ENCODE data around the gene C9orf43. TPM values are rescaled to one million over a fixed set of nuclear protein-coding genes. Genes with fewer than 3 reads are reported as not detected.

The C9orf43 gene
- total and polyA plus RNA-seq, 2 experiments from 2014 or later, result 0.63 to 1.1 TPM

DNA sequence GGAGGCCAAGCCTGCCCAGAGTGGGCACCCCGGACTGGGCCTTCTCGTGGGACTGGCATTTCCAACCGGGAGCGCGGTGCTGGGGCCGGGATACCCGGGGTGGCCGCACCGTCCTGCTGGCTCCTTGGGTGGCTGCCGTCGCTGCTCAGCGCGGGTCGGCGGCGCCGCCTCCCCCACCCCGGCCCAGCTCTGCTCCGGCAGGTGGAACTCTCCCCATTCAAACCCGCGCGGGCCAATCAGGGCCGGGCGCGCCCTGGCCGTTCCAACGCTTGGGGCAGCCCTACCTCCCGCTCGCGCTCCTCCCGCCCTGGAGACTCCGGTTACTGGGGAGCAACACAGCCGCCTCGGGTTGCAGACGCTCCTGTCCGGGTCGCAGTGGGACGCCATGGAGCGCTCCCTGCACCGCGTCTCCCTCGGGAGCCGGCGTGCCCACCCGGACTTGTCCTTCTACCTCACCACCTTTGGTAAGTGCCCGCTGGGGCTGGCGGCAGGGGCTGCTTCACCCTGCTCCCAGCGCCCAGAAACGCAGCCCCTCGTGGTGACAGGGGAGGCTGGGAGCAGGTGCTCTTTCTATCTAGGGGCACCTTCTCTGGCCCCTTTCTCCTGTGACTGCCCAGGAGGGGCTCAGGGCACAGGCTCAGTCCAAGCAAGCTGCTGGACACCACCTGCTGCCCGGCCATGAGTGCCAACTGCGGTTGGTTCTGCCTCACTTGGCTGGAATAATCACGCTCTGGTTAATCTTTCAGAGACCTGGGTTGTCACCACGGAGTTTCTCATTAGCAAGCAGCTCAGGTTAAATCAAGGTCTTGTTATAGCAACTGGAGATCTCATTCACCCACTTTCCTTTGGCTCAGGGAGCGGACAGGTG is 53.1 kb downstream of the C9orf43 start, which contains the start of gene RGS3:
Gene RGS3, plus strand, starts transcription at position 310 of the 868 bp plus-strand sequence. Its CDS starts 76 bp downstream, at position 386.
- H3K27me3 ChIP-seq (ENCODE audit: insufficient read depth), result peaks cover 26% of the 10 kb centered on the region
- Mint-ChIP-seq H3K9me3 (no peaks in the 10 kb centered on the region), H3K4me3 (peak within 1 kb of the TSS; percentile 70), H3K36me3 (ENCODE audit: low read depth) (no peaks in the 10 kb centered on the region), H3K27ac (no peak within 1 kb of the TSS), H3K4me1 (peaks cover 14% of the 10 kb centered on the region; the same call in 2 of the 3 replicates), H3K27me3 (ENCODE audit: insufficient read depth, low read depth, poor library complexity) (peaks cover 23% of the 10 kb centered on the region)
- H3K4me3 ChIP-seq, result peak within 1 kb of the TSS; percentile 80
- ATAC-seq, result peak; percentile 99
- H3K36me3 ChIP-seq (ENCODE audit: insufficient read depth), result no peaks in the 10 kb centered on the region
- H3K9me2 ChIP-seq (ENCODE audit: insufficient read depth), result no peaks in the 10 kb centered on the region
- H4K20me1 ChIP-seq (replicated peaks; ENCODE audit: insufficient read depth), result no peaks in the 10 kb centered on the region
- H3K27ac ChIP-seq (ENCODE audit: low read depth), result no peak within 1 kb of the TSS
- peak; percentile 53 for TF ChIP-seq POLR2AphosphoS5 (IDR thresholded peaks at IDR 0.05; ENCODE audit: low read depth)
- no peak for TF ChIP-seq ZNF114 (CRISPR knock-in tag; IDR thresholded peaks at IDR 0.05)
- no peaks in the 10 kb centered on the region for H3F3A ChIP-seq (replicated peaks; ENCODE audit: low read depth)
- peak; percentile 96 for DNase-seq (ENCODE audit: low spot score)
- H3K4me2 ChIP-seq, result peak within 1 kb of the TSS; percentile 94
- no peaks in the 10 kb centered on the region for H3K79me2 ChIP-seq (replicated peaks; ENCODE audit: insufficient read depth)
- H2AFZ ChIP-seq, result peak within 1 kb of the TSS; percentile 98
- peaks cover 17% of the 10 kb centered on the region for H3K4me1 ChIP-seq (ENCODE audit: insufficient read depth)

DNA sequence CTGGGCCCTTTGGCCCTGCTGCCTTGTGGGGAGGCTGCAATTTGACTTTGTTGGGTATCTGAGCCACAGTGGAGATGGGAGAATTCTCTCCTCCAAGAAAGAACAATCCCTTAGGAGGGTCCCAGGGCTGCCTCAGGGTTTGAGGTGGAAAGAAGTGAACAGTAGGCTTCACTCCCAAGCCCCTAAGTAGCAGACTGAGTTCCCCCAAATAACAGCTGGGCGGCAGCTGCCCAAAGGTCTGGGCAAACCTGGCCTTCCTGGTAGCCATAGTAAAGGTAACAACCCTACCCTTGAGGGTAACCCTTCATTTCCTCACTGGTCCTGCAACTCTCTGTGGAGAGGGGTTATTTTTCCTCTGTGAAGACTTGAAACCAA is 53.7 kb downstream of the C9orf43 start:
- Histone ChIP-seq H3K4me2 (peak overlapping the region; percentile 94), H3K9me2 (ENCODE audit: insufficient read depth) (no peaks in the 10 kb centered on the region), H3F3A (replicated peaks; ENCODE audit: low read depth) (no peaks in the 10 kb centered on the region), H3K4me1 (ENCODE audit: insufficient read depth) (peaks cover 17% of the 10 kb centered on the region), H3K27me3 (ENCODE audit: insufficient read depth) (peaks cover 26% of the 10 kb centered on the region), H3K27ac (ENCODE audit: low read depth) (no peak overlapping the region), H4K20me1 (replicated peaks; ENCODE audit: insufficient read depth) (no peaks in the 10 kb centered on the region), H3K36me3 (ENCODE audit: insufficient read depth) (no peaks in the 10 kb centered on the region), H2AFZ (peak overlapping the region; percentile 98), H3K79me2 (replicated peaks; ENCODE audit: insufficient read depth) (no peaks in the 10 kb centered on the region), H3K4me3 (peak overlapping the region; percentile 80)
- TF ChIP-seq, protein P1, sequence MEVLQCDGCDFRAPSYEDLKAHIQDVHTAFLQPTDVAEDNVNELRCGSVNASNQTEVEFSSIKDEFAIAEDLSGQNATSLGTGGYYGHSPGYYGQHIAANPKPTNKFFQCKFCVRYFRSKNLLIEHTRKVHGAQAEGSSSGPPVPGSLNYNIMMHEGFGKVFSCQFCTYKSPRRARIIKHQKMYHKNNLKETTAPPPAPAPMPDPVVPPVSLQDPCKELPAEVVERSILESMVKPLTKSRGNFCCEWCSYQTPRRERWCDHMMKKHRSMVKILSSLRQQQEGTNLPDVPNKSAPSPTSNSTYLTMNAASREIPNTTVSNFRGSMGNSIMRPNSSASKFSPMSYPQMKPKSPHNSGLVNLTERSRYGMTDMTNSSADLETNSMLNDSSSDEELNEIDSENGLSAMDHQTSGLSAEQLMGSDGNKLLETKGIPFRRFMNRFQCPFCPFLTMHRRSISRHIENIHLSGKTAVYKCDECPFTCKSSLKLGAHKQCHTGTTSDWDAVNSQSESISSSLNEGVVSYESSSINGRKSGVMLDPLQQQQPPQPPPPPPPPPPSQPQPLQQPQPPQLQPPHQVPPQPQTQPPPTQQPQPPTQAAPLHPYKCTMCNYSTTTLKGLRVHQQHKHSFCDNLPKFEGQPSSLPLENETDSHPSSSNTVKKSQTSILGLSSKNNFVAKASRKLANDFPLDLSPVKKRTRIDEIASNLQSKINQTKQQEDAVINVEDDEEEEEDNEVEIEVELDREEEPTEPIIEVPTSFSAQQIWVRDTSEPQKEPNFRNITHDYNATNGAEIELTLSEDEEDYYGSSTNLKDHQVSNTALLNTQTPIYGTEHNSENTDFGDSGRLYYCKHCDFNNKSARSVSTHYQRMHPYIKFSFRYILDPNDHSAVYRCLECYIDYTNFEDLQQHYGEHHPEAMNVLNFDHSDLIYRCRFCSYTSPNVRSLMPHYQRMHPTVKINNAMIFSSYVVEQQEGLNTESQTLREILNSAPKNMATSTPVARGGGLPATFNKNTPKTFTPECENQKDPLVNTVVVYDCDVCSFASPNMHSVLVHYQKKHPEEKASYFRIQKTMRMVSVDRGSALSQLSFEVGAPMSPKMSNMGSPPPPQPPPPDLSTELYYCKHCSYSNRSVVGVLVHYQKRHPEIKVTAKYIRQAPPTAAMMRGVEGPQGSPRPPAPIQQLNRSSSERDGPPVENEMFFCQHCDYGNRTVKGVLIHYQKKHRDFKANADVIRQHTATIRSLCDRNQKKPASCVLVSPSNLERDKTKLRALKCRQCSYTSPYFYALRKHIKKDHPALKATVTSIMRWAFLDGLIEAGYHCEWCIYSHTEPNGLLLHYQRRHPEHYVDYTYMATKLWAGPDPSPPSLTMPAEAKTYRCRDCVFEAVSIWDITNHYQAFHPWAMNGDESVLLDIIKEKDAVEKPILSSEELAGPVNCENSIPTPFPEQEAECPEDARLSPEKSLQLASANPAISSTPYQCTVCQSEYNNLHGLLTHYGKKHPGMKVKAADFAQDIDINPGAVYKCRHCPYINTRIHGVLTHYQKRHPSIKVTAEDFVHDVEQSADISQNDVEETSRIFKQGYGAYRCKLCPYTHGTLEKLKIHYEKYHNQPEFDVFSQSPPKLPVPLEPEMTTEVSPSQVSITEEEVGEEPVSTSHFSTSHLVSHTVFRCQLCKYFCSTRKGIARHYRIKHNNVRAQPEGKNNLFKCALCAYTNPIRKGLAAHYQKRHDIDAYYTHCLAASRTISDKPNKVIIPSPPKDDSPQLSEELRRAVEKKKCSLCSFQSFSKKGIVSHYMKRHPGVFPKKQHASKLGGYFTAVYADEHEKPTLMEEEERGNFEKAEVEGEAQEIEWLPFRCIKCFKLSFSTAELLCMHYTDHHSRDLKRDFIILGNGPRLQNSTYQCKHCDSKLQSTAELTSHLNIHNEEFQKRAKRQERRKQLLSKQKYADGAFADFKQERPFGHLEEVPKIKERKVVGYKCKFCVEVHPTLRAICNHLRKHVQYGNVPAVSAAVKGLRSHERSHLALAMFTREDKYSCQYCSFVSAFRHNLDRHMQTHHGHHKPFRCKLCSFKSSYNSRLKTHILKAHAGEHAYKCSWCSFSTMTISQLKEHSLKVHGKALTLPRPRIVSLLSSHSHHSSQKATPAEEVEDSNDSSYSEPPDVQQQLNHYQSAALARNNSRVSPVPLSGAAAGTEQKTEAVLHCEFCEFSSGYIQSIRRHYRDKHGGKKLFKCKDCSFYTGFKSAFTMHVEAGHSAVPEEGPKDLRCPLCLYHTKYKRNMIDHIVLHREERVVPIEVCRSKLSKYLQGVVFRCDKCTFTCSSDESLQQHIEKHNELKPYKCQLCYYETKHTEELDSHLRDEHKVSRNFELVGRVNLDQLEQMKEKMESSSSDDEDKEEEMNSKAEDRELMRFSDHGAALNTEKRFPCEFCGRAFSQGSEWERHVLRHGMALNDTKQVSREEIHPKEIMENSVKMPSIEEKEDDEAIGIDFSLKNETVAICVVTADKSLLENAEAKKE (CRISPR knock-in tag; IDR thresholded peaks at IDR 0.05), result no peak
- no peak for TF ChIP-seq STAT1 (IDR thresholded peaks at IDR 0.05; ENCODE audit: unreplicated experiment)
- no peak for TF ChIP-seq CREB1 (CRISPR knock-in tag; IDR thresholded peaks at IDR 0.05; ENCODE audit: low read depth)
- TF ChIP-seq, protein P2, sequence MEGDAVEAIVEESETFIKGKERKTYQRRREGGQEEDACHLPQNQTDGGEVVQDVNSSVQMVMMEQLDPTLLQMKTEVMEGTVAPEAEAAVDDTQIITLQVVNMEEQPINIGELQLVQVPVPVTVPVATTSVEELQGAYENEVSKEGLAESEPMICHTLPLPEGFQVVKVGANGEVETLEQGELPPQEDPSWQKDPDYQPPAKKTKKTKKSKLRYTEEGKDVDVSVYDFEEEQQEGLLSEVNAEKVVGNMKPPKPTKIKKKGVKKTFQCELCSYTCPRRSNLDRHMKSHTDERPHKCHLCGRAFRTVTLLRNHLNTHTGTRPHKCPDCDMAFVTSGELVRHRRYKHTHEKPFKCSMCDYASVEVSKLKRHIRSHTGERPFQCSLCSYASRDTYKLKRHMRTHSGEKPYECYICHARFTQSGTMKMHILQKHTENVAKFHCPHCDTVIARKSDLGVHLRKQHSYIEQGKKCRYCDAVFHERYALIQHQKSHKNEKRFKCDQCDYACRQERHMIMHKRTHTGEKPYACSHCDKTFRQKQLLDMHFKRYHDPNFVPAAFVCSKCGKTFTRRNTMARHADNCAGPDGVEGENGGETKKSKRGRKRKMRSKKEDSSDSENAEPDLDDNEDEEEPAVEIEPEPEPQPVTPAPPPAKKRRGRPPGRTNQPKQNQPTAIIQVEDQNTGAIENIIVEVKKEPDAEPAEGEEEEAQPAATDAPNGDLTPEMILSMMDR (conservative IDR thresholded peaks at IDR 0.05; ENCODE audit: low read depth in 2 of 2), result no peak
- TF ChIP-seq JUNB (IDR thresholded peaks at IDR 0.05; ENCODE audit: unreplicated experiment), result no peak
- TF ChIP-seq, protein P3, sequence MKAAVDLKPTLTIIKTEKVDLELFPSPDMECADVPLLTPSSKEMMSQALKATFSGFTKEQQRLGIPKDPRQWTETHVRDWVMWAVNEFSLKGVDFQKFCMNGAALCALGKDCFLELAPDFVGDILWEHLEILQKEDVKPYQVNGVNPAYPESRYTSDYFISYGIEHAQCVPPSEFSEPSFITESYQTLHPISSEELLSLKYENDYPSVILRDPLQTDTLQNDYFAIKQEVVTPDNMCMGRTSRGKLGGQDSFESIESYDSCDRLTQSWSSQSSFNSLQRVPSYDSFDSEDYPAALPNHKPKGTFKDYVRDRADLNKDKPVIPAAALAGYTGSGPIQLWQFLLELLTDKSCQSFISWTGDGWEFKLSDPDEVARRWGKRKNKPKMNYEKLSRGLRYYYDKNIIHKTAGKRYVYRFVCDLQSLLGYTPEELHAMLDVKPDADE (IDR thresholded peaks at IDR 0.05), result no peak
- no peak for TF ChIP-seq ZNF331 (CRISPR knock-in tag; IDR thresholded peaks at IDR 0.05; ENCODE audit: low read depth)
- Mint-ChIP-seq H3K9me3 (no peaks in the 10 kb centered on the region), H3K4me3 (peak overlapping the region; percentile 70), H3K27ac (no peak overlapping the region), H3K4me1 (peaks cover 14% of the 10 kb centered on the region; the same call in 2 of the 3 replicates), H3K27me3 (ENCODE audit: insufficient read depth, low read depth, poor library complexity) (peaks cover 23% of the 10 kb centered on the region), H3K36me3 (ENCODE audit: low read depth) (no peaks in the 10 kb centered on the region)
- ATAC-seq (no peak), DNase-seq (ENCODE audit: low spot score) (no peak)
